Nephron progenitor cell (in vitro differentiated cells): ENCODE results near the gene GNAI2.
A peak's percentile ranks its signal among the peaks of the same experiment; 100 is the strongest.

ENCODE experiments used
- DNase-seq: peaks from one replicate; pipeline ENCODE4 v3.0.0; 2021
- H3K27ac Mint-ChIP-seq: 2 replicates; pipeline ENCODE4 v1.8.0; 2021; ENCODE audit warnings: mild to moderate bottlenecking, moderate library complexity, mixed read lengths
- H3K27me3 Mint-ChIP-seq: 2 replicates; pipeline ENCODE4 v1.8.0; 2021; ENCODE audit warnings: mild to moderate bottlenecking, low read depth, mixed read lengths; ENCODE audit not compliant: poor library complexity
- H3K36me3 Mint-ChIP-seq: 2 replicates; pipeline ENCODE4 v1.8.0; 2021; ENCODE audit warnings: low read depth, mixed read lengths
- H3K4me1 Mint-ChIP-seq: 2 replicates; pipeline ENCODE4 v1.8.0; 2021; ENCODE audit warnings: mixed read lengths
- H3K4me3 Mint-ChIP-seq: 2 replicates; pipeline ENCODE4 v1.8.0; 2021; ENCODE audit warnings: mild to moderate bottlenecking, moderate library complexity, mixed read lengths
- H3K9me3 Mint-ChIP-seq: 2 replicates; pipeline ENCODE4 v1.8.0; 2021; ENCODE audit warnings: mild to moderate bottlenecking, moderate library complexity, mixed read lengths
- CTCF ChIP-seq: fragments of 200-600 bp; sonication (generic); IDR thresholded peaks from 2 replicates; pipeline ENCODE4 v1.5.0; 2021; ENCODE audit warnings: antibody characterized with exemption

Gene GNAI2

GRCh38 chr3:50230794-50231125, 5.2 kb upstream of the GNAI2 start:
- H3K4me1 Mint-ChIP-seq, result peaks cover 72% of the 10 kb centered on the region
- H3K4me3 Mint-ChIP-seq, result no peak overlapping the region
- DNase-seq, result no peak
- peaks cover 14% of the 10 kb centered on the region for H3K27me3 Mint-ChIP-seq
- no peak overlapping the region for H3K27ac Mint-ChIP-seq
- H3K36me3 Mint-ChIP-seq, result no peaks in the 10 kb centered on the region
- no peak for TF ChIP-seq CTCF
- no peaks in the 10 kb centered on the region for H3K9me3 Mint-ChIP-seq

DNA sequence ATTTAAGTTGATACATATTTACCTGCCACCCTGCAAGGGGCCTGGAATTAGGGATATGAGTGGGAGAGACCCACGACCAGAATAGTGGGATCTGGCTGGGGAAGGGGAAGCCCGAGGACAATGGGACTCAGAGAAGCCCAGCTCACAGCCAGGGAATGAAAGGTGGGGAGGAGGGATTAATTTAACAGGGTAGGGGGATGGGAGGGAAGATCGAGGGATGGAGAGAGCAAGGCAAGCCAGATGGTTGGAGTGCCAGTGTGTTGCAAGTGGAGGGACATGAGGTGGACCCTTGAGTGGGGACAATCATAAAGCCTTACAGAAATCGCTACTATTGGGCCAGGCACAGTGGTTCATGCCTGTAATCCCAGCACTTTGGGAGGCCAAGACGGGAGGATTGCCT, 4.4 kb upstream of the GNAI2 start:
- H3K4me1 Mint-ChIP-seq, result peaks cover 71% of the 10 kb centered on the region
- H3K4me3 Mint-ChIP-seq, result no peak overlapping the region
- no peak for DNase-seq

DNA sequence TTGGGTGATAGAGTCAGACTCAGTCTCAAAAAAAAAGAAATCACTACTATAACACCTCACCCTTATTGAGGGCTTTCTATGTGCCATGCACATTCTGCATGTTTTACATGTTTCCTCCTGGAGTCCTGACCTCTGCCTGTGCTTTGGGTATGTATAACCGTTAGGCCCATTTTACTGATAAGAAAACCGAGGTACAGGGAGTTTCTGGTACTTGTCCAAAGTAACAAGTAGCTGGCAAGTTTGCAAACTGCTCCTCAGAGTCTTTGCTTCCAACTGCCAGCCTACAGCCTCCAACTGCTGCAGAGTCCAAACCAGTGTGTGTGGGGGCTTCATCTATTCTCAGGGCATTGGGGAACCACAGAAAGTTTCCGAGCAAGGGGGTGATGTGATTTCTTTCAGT, 3.7 kb upstream of the GNAI2 start:
- H3K4me1 Mint-ChIP-seq, result peaks cover 74% of the 10 kb centered on the region
- H3K27ac Mint-ChIP-seq, result no peak overlapping the region
- H3K9me3 Mint-ChIP-seq, result no peaks in the 10 kb centered on the region
- no peak for TF ChIP-seq CTCF
- H3K4me3 Mint-ChIP-seq, result no peak overlapping the region
- no peaks in the 10 kb centered on the region for H3K36me3 Mint-ChIP-seq
- DNase-seq, result no peak
- peaks cover 3% of the 10 kb centered on the region for H3K27me3 Mint-ChIP-seq

More for the DNA sequence above, 4.4 kb upstream of the GNAI2 start:
- Mint-ChIP-seq H3K9me3 (no peaks in the 10 kb centered on the region), H3K27me3 (peaks cover 8% of the 10 kb centered on the region), H3K36me3 (no peaks in the 10 kb centered on the region), H3K27ac (no peak overlapping the region)
- no peak for TF ChIP-seq CTCF

- DNase-seq, result no peak
- no peaks in the 10 kb centered on the region for H3K36me3 Mint-ChIP-seq
- peaks cover 75% of the 10 kb centered on the region for H3K4me1 Mint-ChIP-seq
- no peaks in the 10 kb centered on the region for H3K9me3 Mint-ChIP-seq
- H3K27me3 Mint-ChIP-seq, result peaks cover 3% of the 10 kb centered on the region
- H3K27ac Mint-ChIP-seq, result peak overlapping the region; percentile 87
- peak overlapping the region; percentile 60 for H3K4me3 Mint-ChIP-seq
- TF ChIP-seq CTCF, result no peak
Measured at GRCh38 chr3:50233176-50233575, 2.8 kb upstream of the GNAI2 start.

- DNase-seq, result no peak
- peak overlapping the region; percentile 90 for H3K27ac Mint-ChIP-seq
- H3K4me3 Mint-ChIP-seq, result peak overlapping the region; percentile 94
- H3K4me1 Mint-ChIP-seq, result peaks cover 79% of the 10 kb centered on the region
- H3K36me3 Mint-ChIP-seq, result no peaks in the 10 kb centered on the region
- TF ChIP-seq CTCF, result no peak
- peaks cover 3% of the 10 kb centered on the region for H3K27me3 Mint-ChIP-seq
- H3K9me3 Mint-ChIP-seq, result no peaks in the 10 kb centered on the region
Measured at GRCh38 chr3:50236484-50237132, 604 bp downstream of the GNAI2 start.

- H3K4me3 Mint-ChIP-seq, result peak overlapping the region; percentile 94
- peaks cover 83% of the 10 kb centered on the region for H3K4me1 Mint-ChIP-seq
- peak; percentile 40 for DNase-seq
Measured at GRCh38 chr3:50237133-50237651, 1.2 kb downstream of the GNAI2 start.

More at GRCh38 chr3:50237133-50237651, 1.2 kb downstream of the GNAI2 start:
- Mint-ChIP-seq H3K36me3 (no peaks in the 10 kb centered on the region), H3K27me3 (peaks cover 3% of the 10 kb centered on the region), H3K27ac (peak overlapping the region; percentile 90), H3K9me3 (no peaks in the 10 kb centered on the region)
- no peak for TF ChIP-seq CTCF
